Hematopoietic multipotent progenitor cell treated with erythropoietin and hydrocortisone succinate and interleukin-3 and kit ligand, for 8 days (in vitro differentiated cells): Measurements from ENCODE around the gene ARNT2.

Source experiments
- DNase-seq: peaks from one replicate; pipeline ENCODE4 v3.0.0-alpha.2; 2015

Gene ARNT2

GRCh38 chr15:80444680-80445251, 40.6 kb downstream of the ARNT2 start:
- DNase-seq: no peak

- DNase-seq: no peak
Measured at GRCh38 chr15:80445300-80446041, 41.3 kb downstream of the ARNT2 start.

GRCh38 chr15:80447077-80447476, 42.9 kb downstream of the ARNT2 start:
- DNase-seq: no peak

- DNase-seq: no peak
Measured at GRCh38 chr15:80449825-80450224, 45.6 kb downstream of the ARNT2 start.

- DNase-seq: no peak
Measured at GRCh38 chr15:80450811-80451321, 46.7 kb downstream of the ARNT2 start.

GRCh38 chr15:80452166-80452565, 48.0 kb downstream of the ARNT2 start:
- no peak for DNase-seq

- DNase-seq: no peak
Measured at GRCh38 chr15:80455051-80455648, 51.0 kb downstream of the ARNT2 start.

- DNase-seq: peak; percentile 60
Measured at GRCh38 chr15:80455668-80456442, 51.7 kb downstream of the ARNT2 start.

GRCh38 chr15:80456517-80457492, 52.6 kb downstream of the ARNT2 start:
- no peak for DNase-seq

GRCh38 chr15:80457896-80458295, 53.7 kb downstream of the ARNT2 start:
- DNase-seq: no peak

GRCh38 chr15:80458580-80458979, 54.4 kb downstream of the ARNT2 start:
- DNase-seq: no peak

- DNase-seq: no peak
Measured at GRCh38 chr15:80459380-80459779, 55.2 kb downstream of the ARNT2 start.

- no peak for DNase-seq
Measured at GRCh38 chr15:80459818-80460217, 55.6 kb downstream of the ARNT2 start.

GRCh38 chr15:80461356-80462095, 57.3 kb downstream of the ARNT2 start:
- no peak for DNase-seq

- DNase-seq: no peak
Measured at GRCh38 chr15:80462111-80462510, 57.9 kb downstream of the ARNT2 start.

GRCh38 chr15:80462836-80463512, 58.8 kb downstream of the ARNT2 start:
- DNase-seq: no peak

GRCh38 chr15:80464951-80465625, 60.9 kb downstream of the ARNT2 start:
- DNase-seq: no peak

- no peak for DNase-seq
Measured at GRCh38 chr15:80465626-80466005, 61.4 kb downstream of the ARNT2 start.

- no peak for DNase-seq
Measured at GRCh38 chr15:80466543-80466942, 62.4 kb downstream of the ARNT2 start.

GRCh38 chr15:80467311-80467714, 63.1 kb downstream of the ARNT2 start:
- DNase-seq: no peak
